ENCODE results near the gene LETMD1.
A peak's percentile ranks its signal among the peaks of the same experiment; 100 is the strongest.

Gene LETMD1

DNA sequence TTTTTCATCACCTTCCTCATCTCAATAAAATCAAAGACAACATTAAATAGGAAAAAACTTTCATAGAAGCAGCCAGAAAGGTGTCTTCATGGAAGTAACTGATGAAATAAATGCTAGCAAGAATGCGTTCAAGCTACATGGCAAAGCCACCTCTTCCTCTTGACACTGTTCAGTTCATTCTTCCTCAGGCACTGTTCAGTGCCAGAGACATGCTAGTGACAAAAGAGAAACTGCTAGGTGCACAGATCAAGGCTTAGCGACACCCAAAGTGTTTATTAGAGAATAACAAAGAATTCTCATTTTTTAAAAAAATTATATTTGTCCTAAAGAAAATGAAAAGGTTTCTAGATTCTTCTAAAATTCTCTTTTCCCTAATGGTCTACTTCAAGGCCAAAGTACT, 29.2 kb upstream of the LETMD1 start:
- peaks cover 51% of the 10 kb centered on the region for H3K4me1 ChIP-seq (ENCODE audit: insufficient read depth, low read length)
- 0 out of 2 replicates have a peak, but pooled peaks cover 2% of the 10 kb centered on the region for H3K36me3 ChIP-seq (ENCODE audit: insufficient read depth, low read length)
- no peak overlapping the region for H3K4me2 ChIP-seq (ENCODE audit: insufficient read depth, low read length)
- H3K9me3 ChIP-seq (ENCODE audit: insufficient read depth, low read length, severe bottlenecking) = no peaks in the 10 kb centered on the region
- peak overlapping the region; percentile 48; the same call in 1 of the 2 replicates for H3K27ac ChIP-seq (ENCODE audit: low read length)
- ATAC-seq (ENCODE audit: insufficient read depth, low read depth) (no peak), DNase-seq (no peak)
- no peaks in the 10 kb centered on the region for H3K27me3 ChIP-seq (ENCODE audit: insufficient read depth, low read length, poor library complexity)
- no peak overlapping the region for H3K4me3 ChIP-seq (ENCODE audit: low read depth in 1 of 2, low read length in 2 of 2)
- peaks cover 98% of the 10 kb centered on the region for H3K79me2 ChIP-seq (ENCODE audit: insufficient read depth, low read length)
- H4K20me1 ChIP-seq (ENCODE audit: insufficient read depth, low read length) = peaks cover 3% of the 10 kb centered on the region; the same call in 1 of the 2 replicates
- no peak overlapping the region for H3K9ac ChIP-seq (ENCODE audit: low read depth, low read length)
- TF ChIP-seq EZH2 (IDR thresholded peaks at IDR 0.05; ENCODE audit: borderline replicate concordance, low read depth, low read length, severe bottlenecking) = no peak
- TF ChIP-seq, protein P1, sequence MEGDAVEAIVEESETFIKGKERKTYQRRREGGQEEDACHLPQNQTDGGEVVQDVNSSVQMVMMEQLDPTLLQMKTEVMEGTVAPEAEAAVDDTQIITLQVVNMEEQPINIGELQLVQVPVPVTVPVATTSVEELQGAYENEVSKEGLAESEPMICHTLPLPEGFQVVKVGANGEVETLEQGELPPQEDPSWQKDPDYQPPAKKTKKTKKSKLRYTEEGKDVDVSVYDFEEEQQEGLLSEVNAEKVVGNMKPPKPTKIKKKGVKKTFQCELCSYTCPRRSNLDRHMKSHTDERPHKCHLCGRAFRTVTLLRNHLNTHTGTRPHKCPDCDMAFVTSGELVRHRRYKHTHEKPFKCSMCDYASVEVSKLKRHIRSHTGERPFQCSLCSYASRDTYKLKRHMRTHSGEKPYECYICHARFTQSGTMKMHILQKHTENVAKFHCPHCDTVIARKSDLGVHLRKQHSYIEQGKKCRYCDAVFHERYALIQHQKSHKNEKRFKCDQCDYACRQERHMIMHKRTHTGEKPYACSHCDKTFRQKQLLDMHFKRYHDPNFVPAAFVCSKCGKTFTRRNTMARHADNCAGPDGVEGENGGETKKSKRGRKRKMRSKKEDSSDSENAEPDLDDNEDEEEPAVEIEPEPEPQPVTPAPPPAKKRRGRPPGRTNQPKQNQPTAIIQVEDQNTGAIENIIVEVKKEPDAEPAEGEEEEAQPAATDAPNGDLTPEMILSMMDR (IDR thresholded peaks at IDR 0.05; ENCODE audit: borderline replicate concordance, extremely low read depth, low read length, poor library complexity, severe bottlenecking) = no peak
- no peak overlapping the region for H2AFZ ChIP-seq (ENCODE audit: low read depth, low read length)

DNA sequence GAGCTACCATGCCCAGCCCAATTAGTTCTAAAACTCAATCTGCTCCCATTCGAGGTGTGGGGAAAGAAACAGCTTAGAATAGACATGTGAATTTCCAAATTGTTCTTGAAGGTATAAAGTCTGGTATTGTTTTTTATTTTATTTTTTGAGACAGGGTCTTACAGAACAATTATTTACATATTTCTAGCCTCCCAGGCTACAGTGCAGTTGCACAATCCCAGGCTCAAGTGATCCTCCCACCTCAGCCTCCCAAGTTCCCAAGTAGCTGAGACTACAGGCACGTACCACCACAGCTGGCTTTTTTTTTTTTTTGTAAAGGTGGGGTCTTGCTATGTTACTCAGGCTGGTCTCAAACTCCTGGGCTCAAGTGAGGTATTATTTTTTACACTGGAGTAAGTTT, 28.2 kb upstream of the LETMD1 start:
- H3K4me2 ChIP-seq (ENCODE audit: insufficient read depth, low read length) = peak overlapping the region; percentile 74

DNA sequence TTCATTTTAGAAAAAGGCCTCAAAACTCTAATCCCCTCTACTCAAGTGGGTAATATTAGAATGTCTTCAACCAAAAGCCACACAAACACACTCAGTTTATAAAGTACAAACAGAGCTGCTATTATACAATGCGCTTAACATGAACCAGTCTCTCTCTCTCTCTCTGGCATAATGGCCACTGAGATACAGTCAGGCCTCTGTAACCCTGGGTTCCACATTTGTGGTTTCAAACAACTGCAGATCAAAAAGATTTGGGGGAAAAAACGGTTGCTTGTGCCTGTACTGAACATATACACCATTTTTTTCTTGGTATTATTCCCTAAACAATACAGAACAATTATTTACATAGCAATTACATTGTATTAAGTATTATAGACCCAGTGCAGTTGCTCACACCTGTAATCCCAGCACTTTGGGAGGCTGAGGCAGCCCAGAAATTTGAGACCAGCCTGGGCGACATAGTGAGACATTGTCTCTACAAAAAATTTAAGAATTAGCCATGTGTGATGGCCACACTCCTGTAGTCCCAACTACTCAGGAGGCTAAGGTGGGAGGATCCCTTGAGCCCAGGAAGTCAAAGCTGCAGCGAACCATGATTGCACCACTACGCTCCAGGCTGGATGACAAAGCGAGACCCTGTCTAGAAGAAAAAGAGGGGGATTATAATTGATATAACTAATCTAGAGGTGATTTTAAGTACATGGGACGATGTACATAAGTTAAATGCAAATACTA, 27.5 kb upstream of the LETMD1 start:
- Histone ChIP-seq H3K4me2 (ENCODE audit: insufficient read depth, low read length) (peak overlapping the region; percentile 74), H3K9me3 (ENCODE audit: insufficient read depth, low read length, severe bottlenecking) (no peaks in the 10 kb centered on the region), H3K36me3 (ENCODE audit: insufficient read depth, low read length) (0 out of 2 replicates have a peak, but pooled peaks cover 5% of the 10 kb centered on the region), H3K4me1 (ENCODE audit: insufficient read depth, low read length) (peaks cover 67% of the 10 kb centered on the region), H3K4me3 (ENCODE audit: low read depth in 1 of 2, low read length in 2 of 2) (0 out of 4 replicates have a peak overlapping the region, but pooled peaks of 1 of the 2 experiments have one; percentile 23), H3K79me2 (ENCODE audit: insufficient read depth, low read length) (peaks cover 100% of the 10 kb centered on the region), H3K9ac (ENCODE audit: low read depth, low read length) (peak overlapping the region; percentile 40), H4K20me1 (ENCODE audit: insufficient read depth, low read length) (peaks cover 5% of the 10 kb centered on the region; the same call in 1 of the 2 replicates), H3K27ac (ENCODE audit: low read length) (peak overlapping the region; percentile 80), H3K27me3 (ENCODE audit: insufficient read depth, low read length, poor library complexity) (no peaks in the 10 kb centered on the region), H2AFZ (ENCODE audit: low read depth, low read length) (no peak overlapping the region)
- no peak for TF ChIP-seq EZH2 (IDR thresholded peaks at IDR 0.05; ENCODE audit: borderline replicate concordance, low read depth, low read length, severe bottlenecking)
- TF ChIP-seq, protein P1 (IDR thresholded peaks at IDR 0.05; ENCODE audit: borderline replicate concordance, extremely low read depth, low read length, poor library complexity, severe bottlenecking) = no peak
- ATAC-seq (ENCODE audit: insufficient read depth, low read depth) (peak; percentile 93), DNase-seq (peak; percentile 72)

More for the DNA sequence above, 28.2 kb upstream of the LETMD1 start:
- peak; percentile 15; the same call in 2 of the 3 replicates for ATAC-seq (ENCODE audit: insufficient read depth, low read depth)
- Histone ChIP-seq H3K9ac (ENCODE audit: low read depth, low read length) (peak overlapping the region; percentile 40), H3K27ac (ENCODE audit: low read length) (peak overlapping the region; percentile 80), H3K4me3 (ENCODE audit: low read depth in 1 of 2, low read length in 2 of 2) (no peak overlapping the region), H4K20me1 (ENCODE audit: insufficient read depth, low read length) (peaks cover 5% of the 10 kb centered on the region; the same call in 1 of the 2 replicates), H3K36me3 (ENCODE audit: insufficient read depth, low read length) (0 out of 2 replicates have a peak, but pooled peaks cover 5% of the 10 kb centered on the region), H2AFZ (ENCODE audit: low read depth, low read length) (no peak overlapping the region), H3K9me3 (ENCODE audit: insufficient read depth, low read length, severe bottlenecking) (no peaks in the 10 kb centered on the region), H3K4me1 (ENCODE audit: insufficient read depth, low read length) (peaks cover 61% of the 10 kb centered on the region), H3K27me3 (ENCODE audit: insufficient read depth, low read length, poor library complexity) (no peaks in the 10 kb centered on the region), H3K79me2 (ENCODE audit: insufficient read depth, low read length) (peaks cover 98% of the 10 kb centered on the region)
- no peak for TF ChIP-seq EZH2 (IDR thresholded peaks at IDR 0.05; ENCODE audit: borderline replicate concordance, low read depth, low read length, severe bottlenecking)
- TF ChIP-seq, protein P1 (IDR thresholded peaks at IDR 0.05; ENCODE audit: borderline replicate concordance, extremely low read depth, low read length, poor library complexity, severe bottlenecking) = no peak
- no peak for DNase-seq

All from DND-41 (cell line).